KMS-11 (cell line): ENCODE results near the gene MAPRE3.

Experiments
- H2AFZ ChIP-seq: fragments of 200-600 bp; sonication (generic); 2 replicates; pipeline ENCODE4 v1.6.1; 2016; ENCODE audit warnings: antibody characterized with exemption, mixed run types, low read depth
- H3K27ac ChIP-seq: fragments of 200-600 bp; sonication (generic); 2 replicates; pipeline ENCODE4 v1.6.1; 2016; ENCODE audit warnings: mild to moderate bottlenecking, mixed run types
- H3K27me3 ChIP-seq: fragments of 200-600 bp; sonication (generic); 2 replicates; pipeline ENCODE4 v1.6.1; 2017; ENCODE audit warnings: mild to moderate bottlenecking, low read depth, mixed run types, moderate library complexity; ENCODE audit not compliant: insufficient read depth
- H3K36me3 ChIP-seq: fragments of 200-600 bp; sonication (generic); 2 replicates; pipeline ENCODE4 v1.6.1; 2017; ENCODE audit warnings: mild to moderate bottlenecking, mixed run types; ENCODE audit not compliant: insufficient read depth
- H3K4me1 ChIP-seq: fragments of 200-600 bp; sonication (generic); 2 replicates; pipeline ENCODE4 v1.6.1; 2016; ENCODE audit warnings: mild to moderate bottlenecking, low read depth, mixed run types; ENCODE audit not compliant: poor library complexity, severe bottlenecking
- H3K4me2 ChIP-seq: fragments of 200-600 bp; sonication (generic); 2 replicates; pipeline ENCODE4 v1.7.0; 2016; ENCODE audit warnings: mild to moderate bottlenecking, mixed run types
- H3K4me3 ChIP-seq: fragments of 200-600 bp; sonication (generic); IDR thresholded peaks from 2 replicates; pipeline ENCODE4 v1.6.1; 2017; ENCODE audit warnings: low read depth, low read length, mixed read lengths; ENCODE audit not compliant: insufficient read depth
- H3K79me2 ChIP-seq: fragments of 200-600 bp; sonication (generic); 2 replicates; pipeline ENCODE4 v1.6.1; 2016; ENCODE audit warnings: low read depth, mixed run types; ENCODE audit not compliant: insufficient read depth
- H3K9ac ChIP-seq: fragments of 200-600 bp; sonication (generic); 2 replicates; pipeline ENCODE4 v1.6.1; 2016; ENCODE audit warnings: mild to moderate bottlenecking, mixed run types
- H4K20me1 ChIP-seq: fragments of 200-600 bp; sonication (generic); 2 replicates; pipeline ENCODE4 v1.6.1; 2016; ENCODE audit warnings: mild to moderate bottlenecking, mixed run types; ENCODE audit not compliant: insufficient read depth
- CTCF ChIP-seq: fragments of 200-600 bp; sonication (generic); conservative IDR thresholded peaks from 2 replicates; pipeline ENCODE4 v1.6.1; 2017; ENCODE audit warnings: low read depth, mild to moderate bottlenecking, antibody characterized with exemption, low read length, moderate library complexity, mixed read lengths

The MAPRE3 gene

GRCh38 chr2:27042159-27042661 is 71.8 kb downstream of the MAPRE3 start:
- Histone ChIP-seq H4K20me1 (no peaks in the 10 kb centered on the region), H3K79me2 (no peaks in the 10 kb centered on the region), H3K4me3 (no peak overlapping the region), H3K27me3 (no peaks in the 10 kb centered on the region), H3K4me1 (no peaks in the 10 kb centered on the region), H3K4me2 (no peak overlapping the region), H2AFZ (no peak overlapping the region), H3K9ac (no peak overlapping the region), H3K27ac (no peak overlapping the region), H3K36me3 (no peaks in the 10 kb centered on the region)
- no peak for TF ChIP-seq CTCF

GRCh38 chr2:27042985-27043634 is 72.7 kb downstream of the MAPRE3 start:
- H3K4me1 ChIP-seq = no peaks in the 10 kb centered on the region
- H3K9ac ChIP-seq = no peak overlapping the region
- H4K20me1 ChIP-seq = no peaks in the 10 kb centered on the region
- no peak overlapping the region for H3K27ac ChIP-seq
- no peak overlapping the region for H2AFZ ChIP-seq
- H3K4me3 ChIP-seq = no peak overlapping the region
- H3K27me3 ChIP-seq = no peaks in the 10 kb centered on the region
- H3K79me2 ChIP-seq = no peaks in the 10 kb centered on the region
- no peak overlapping the region for H3K4me2 ChIP-seq
- no peaks in the 10 kb centered on the region for H3K36me3 ChIP-seq
- TF ChIP-seq CTCF = no peak

- Histone ChIP-seq H3K4me1 (peaks cover 6% of the 10 kb centered on the region), H3K79me2 (no peaks in the 10 kb centered on the region), H3K9ac (peak overlapping the region; percentile 35; the same call in 1 of the 2 replicates), H4K20me1 (no peaks in the 10 kb centered on the region), H3K36me3 (no peaks in the 10 kb centered on the region), H3K27me3 (no peaks in the 10 kb centered on the region), H3K4me3 (peak overlapping the region; percentile 85), H3K4me2 (peak overlapping the region; percentile 96), H2AFZ (peak overlapping the region; percentile 42), H3K27ac (peak overlapping the region; percentile 42; the same call in 1 of the 2 replicates)
- TF ChIP-seq CTCF = no peak
Observed at GRCh38 chr2:27049422-27050280, 79.2 kb downstream of the MAPRE3 start.

- Histone ChIP-seq H3K4me1 (peaks cover 6% of the 10 kb centered on the region), H3K4me3 (no peak overlapping the region), H3K27ac (peak overlapping the region; percentile 58), H4K20me1 (no peaks in the 10 kb centered on the region), H3K4me2 (peak overlapping the region; percentile 96), H3K27me3 (no peaks in the 10 kb centered on the region), H2AFZ (peak overlapping the region; percentile 42), H3K9ac (peak overlapping the region; percentile 35; the same call in 1 of the 2 replicates), H3K79me2 (no peaks in the 10 kb centered on the region), H3K36me3 (no peaks in the 10 kb centered on the region)
- TF ChIP-seq CTCF = no peak
Observed at GRCh38 chr2:27050281-27050995, 80.0 kb downstream of the MAPRE3 start.
